ENCODE results near the gene CDC6.

Gene CDC6

DNA sequence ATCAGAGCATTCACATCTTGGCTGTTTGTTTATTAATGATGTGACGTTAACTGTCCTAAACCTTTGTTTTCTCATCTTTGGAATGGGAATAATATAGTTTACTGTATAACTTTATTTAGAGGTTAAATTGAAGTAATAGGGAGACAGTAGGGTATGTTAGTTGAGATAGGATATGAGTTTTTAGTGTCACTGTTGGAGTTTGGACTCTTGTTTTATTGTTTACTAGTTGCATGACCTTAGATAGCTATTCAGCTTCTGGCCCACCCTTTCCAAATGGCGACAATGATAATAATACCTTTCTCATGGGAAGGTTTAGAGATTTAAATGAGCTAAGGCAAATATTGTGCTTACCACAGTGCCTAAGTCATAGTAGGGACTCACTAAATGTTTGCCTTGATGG, 28.2 kb upstream of the CDC6 start:
- H2AFZ ChIP-seq (ENCODE audit: low read length): no peak overlapping the region
- H3K9me2 ChIP-seq (replicated peaks; ENCODE audit: low read depth, low read length): no peaks in the 10 kb centered on the region
- H3K79me2 ChIP-seq (ENCODE audit: insufficient read depth, low read length): peaks cover 12% of the 10 kb centered on the region; the same call in 1 of the 2 replicates
- H3K4me3 ChIP-seq (ENCODE audit: low read length, poor library complexity, severe bottlenecking): no peak overlapping the region
- H3K36me3 ChIP-seq (ENCODE audit: insufficient read depth, low read length): peaks cover 70% of the 10 kb centered on the region; the same call in 1 of the 2 replicates
- no peaks in the 10 kb centered on the region for H3K4me1 ChIP-seq (ENCODE audit: insufficient read depth, low read length, poor library complexity, severe bottlenecking)
- H4K20me1 ChIP-seq (ENCODE audit: insufficient read depth, low read length, poor library complexity, severe bottlenecking): no peaks in the 10 kb centered on the region
- no peaks in the 10 kb centered on the region for H3K27me3 ChIP-seq (ENCODE audit: insufficient read depth, low read length, poor library complexity, severe bottlenecking)
- TF ChIP-seq, protein P1, sequence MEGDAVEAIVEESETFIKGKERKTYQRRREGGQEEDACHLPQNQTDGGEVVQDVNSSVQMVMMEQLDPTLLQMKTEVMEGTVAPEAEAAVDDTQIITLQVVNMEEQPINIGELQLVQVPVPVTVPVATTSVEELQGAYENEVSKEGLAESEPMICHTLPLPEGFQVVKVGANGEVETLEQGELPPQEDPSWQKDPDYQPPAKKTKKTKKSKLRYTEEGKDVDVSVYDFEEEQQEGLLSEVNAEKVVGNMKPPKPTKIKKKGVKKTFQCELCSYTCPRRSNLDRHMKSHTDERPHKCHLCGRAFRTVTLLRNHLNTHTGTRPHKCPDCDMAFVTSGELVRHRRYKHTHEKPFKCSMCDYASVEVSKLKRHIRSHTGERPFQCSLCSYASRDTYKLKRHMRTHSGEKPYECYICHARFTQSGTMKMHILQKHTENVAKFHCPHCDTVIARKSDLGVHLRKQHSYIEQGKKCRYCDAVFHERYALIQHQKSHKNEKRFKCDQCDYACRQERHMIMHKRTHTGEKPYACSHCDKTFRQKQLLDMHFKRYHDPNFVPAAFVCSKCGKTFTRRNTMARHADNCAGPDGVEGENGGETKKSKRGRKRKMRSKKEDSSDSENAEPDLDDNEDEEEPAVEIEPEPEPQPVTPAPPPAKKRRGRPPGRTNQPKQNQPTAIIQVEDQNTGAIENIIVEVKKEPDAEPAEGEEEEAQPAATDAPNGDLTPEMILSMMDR (conservative IDR thresholded peaks at IDR 0.05; ENCODE audit: low read length): no peak
- no peak for TF ChIP-seq EZH2phosphoT487 (IDR thresholded peaks at IDR 0.05; ENCODE audit: borderline replicate concordance)
- no peak overlapping the region for H3K4me2 ChIP-seq (ENCODE audit: low read depth, low read length, poor library complexity, severe bottlenecking)
- H3K9me3 ChIP-seq (ENCODE audit: insufficient read depth, low read depth, low read length): no peaks in the 10 kb centered on the region
- no peaks in the 10 kb centered on the region for H3F3A ChIP-seq (ENCODE audit: low read depth)
- no peak overlapping the region for H3K9ac ChIP-seq (ENCODE audit: low read depth, low read length, poor library complexity, severe bottlenecking)

DNA sequence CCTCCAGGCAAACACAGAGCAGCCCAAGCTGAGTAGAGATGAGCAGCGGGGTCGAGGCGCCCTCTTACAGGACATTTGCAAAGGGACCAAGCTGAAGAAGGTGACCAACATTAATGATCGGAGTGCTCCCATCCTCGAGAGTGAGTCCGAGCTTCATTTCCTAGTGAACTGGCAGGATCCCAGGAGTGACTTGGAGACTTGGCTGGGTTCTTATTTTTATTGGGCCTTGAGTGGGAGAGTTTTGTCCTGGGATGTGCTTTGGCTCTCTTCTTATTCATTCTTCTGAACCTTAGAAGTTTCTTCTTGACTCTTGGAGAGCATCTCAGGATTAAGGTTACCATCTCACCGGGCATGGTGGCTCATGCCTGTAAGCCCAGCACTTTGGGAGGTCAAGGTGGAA, 27.2 kb upstream of the CDC6 start:
- Histone ChIP-seq H3K9ac (ENCODE audit: low read depth, low read length, poor library complexity, severe bottlenecking) (no peak overlapping the region), H3K4me3 (ENCODE audit: low read length, poor library complexity, severe bottlenecking) (no peak overlapping the region), H3K79me2 (ENCODE audit: insufficient read depth, low read length) (0 out of 2 replicates have a peak, but pooled peaks cover 6% of the 10 kb centered on the region), H3K27me3 (ENCODE audit: insufficient read depth, low read length, poor library complexity, severe bottlenecking) (no peaks in the 10 kb centered on the region), H3K9me3 (ENCODE audit: insufficient read depth, low read depth, low read length) (no peaks in the 10 kb centered on the region), H3F3A (ENCODE audit: low read depth) (no peaks in the 10 kb centered on the region), H3K4me1 (ENCODE audit: insufficient read depth, low read length, poor library complexity, severe bottlenecking) (no peaks in the 10 kb centered on the region), H2AFZ (ENCODE audit: low read length) (no peak overlapping the region), H4K20me1 (ENCODE audit: insufficient read depth, low read length, poor library complexity, severe bottlenecking) (no peaks in the 10 kb centered on the region), H3K9me2 (replicated peaks; ENCODE audit: low read depth, low read length) (no peaks in the 10 kb centered on the region), H3K36me3 (ENCODE audit: insufficient read depth, low read length) (peaks cover 80% of the 10 kb centered on the region; the same call in 1 of the 2 replicates), H3K4me2 (ENCODE audit: low read depth, low read length, poor library complexity, severe bottlenecking) (no peak overlapping the region)
- no peak for TF ChIP-seq EZH2phosphoT487 (IDR thresholded peaks at IDR 0.05; ENCODE audit: borderline replicate concordance)
- TF ChIP-seq, protein P1 (conservative IDR thresholded peaks at IDR 0.05; ENCODE audit: low read length): no peak

DNA sequence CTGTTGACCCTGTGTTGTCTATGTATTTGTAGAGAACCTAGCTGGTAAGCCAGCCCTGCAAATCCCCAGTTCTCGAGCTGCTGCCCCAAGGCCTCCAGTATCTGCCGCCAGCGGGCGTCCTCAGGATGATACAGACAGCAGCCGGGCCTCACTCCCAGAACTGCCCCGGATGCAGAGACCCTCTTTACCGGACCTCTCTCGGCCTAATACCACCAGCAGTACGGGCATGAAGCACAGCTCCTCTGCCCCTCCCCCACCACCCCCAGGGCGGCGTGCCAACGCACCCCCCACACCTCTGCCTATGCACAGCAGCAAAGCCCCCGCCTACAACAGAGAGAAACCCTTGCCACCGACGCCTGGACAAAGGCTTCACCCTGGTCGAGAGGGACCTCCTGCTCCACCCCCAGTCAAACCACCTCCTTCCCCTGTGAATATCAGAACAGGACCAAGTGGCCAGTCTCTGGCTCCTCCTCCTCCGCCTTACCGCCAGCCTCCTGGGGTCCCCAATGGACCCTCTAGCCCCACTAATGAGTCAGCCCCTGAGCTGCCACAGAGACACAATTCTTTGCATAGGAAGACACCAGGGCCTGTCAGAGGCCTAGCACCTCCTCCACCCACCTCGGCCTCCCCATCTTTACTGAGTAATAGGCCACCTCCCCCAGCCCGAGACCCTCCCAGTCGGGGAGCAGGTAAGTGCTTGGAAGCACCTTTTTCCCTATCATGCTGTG, 23.1 kb upstream of the CDC6 start:
- no peak for TF ChIP-seq EZH2phosphoT487 (IDR thresholded peaks at IDR 0.05; ENCODE audit: borderline replicate concordance)
- TF ChIP-seq, protein P1 (conservative IDR thresholded peaks at IDR 0.05; ENCODE audit: low read length): no peak
- Histone ChIP-seq H3K9me3 (ENCODE audit: insufficient read depth, low read depth, low read length) (no peaks in the 10 kb centered on the region), H3K36me3 (ENCODE audit: insufficient read depth, low read length) (peaks cover 77% of the 10 kb centered on the region; the same call in 1 of the 2 replicates)

More for the DNA sequence above, 23.1 kb upstream of the CDC6 start:
- no peaks in the 10 kb centered on the region for H3K4me1 ChIP-seq (ENCODE audit: insufficient read depth, low read length, poor library complexity, severe bottlenecking)
- H3K79me2 ChIP-seq (ENCODE audit: insufficient read depth, low read length): no peaks in the 10 kb centered on the region
- H3K27me3 ChIP-seq (ENCODE audit: insufficient read depth, low read length, poor library complexity, severe bottlenecking): no peaks in the 10 kb centered on the region
- no peak overlapping the region for H3K4me2 ChIP-seq (ENCODE audit: low read depth, low read length, poor library complexity, severe bottlenecking)
- H3K9me2 ChIP-seq (replicated peaks; ENCODE audit: low read depth, low read length): no peaks in the 10 kb centered on the region
- H3K4me3 ChIP-seq (ENCODE audit: low read length, poor library complexity, severe bottlenecking): no peak overlapping the region
- no peak overlapping the region for H3K9ac ChIP-seq (ENCODE audit: low read depth, low read length, poor library complexity, severe bottlenecking)
- H3F3A ChIP-seq (ENCODE audit: low read depth): no peaks in the 10 kb centered on the region
- H4K20me1 ChIP-seq (ENCODE audit: insufficient read depth, low read length, poor library complexity, severe bottlenecking): no peaks in the 10 kb centered on the region
- no peak overlapping the region for H2AFZ ChIP-seq (ENCODE audit: low read length)
